HG03039 (cell line): ENCODE results near the gene NTN3.
A peak's percentile ranks its signal among the peaks of the same experiment; 100 is the strongest.

Experiments
- ATAC-seq: cut with Tn5 transposase; IDR thresholded peaks from one replicate; pipeline ENCODE4 v1.9.1; 2021; ENCODE audit warnings: mild to moderate bottlenecking, moderate library complexity; ENCODE audit not compliant: unreplicated experiment

The NTN3 gene

GRCh38 chr16:2512735-2513404 is 41.8 kb downstream of the NTN3 start:
- no peak for ATAC-seq

GRCh38 chr16:2513405-2514332 is 42.6 kb downstream of the NTN3 start, which contains the start of gene ATP6V0C:
TSS of gene ATP6V0C (plus strand) at chr16:2513952. CDS start at chr16:2514104, 152 bp downstream.
- peak; percentile 66 for ATAC-seq

- ATAC-seq = peak; percentile 5
Observed at GRCh38 chr16:2514333-2515179, 43.5 kb downstream of the NTN3 start.

- no peak for ATAC-seq
Observed at GRCh38 chr16:2515180-2515851, 44.2 kb downstream of the NTN3 start.

- no peak for ATAC-seq
Observed at GRCh38 chr16:2516391-2517240, 45.5 kb downstream of the NTN3 start.

GRCh38 chr16:2517954-2518605 is 47.0 kb downstream of the NTN3 start:
- ATAC-seq = no peak

GRCh38 chr16:2518823-2519710 is 48.0 kb downstream of the NTN3 start:
- no peak for ATAC-seq

- no peak for ATAC-seq
Observed at GRCh38 chr16:2519711-2520080, 48.6 kb downstream of the NTN3 start.

- ATAC-seq = no peak
Observed at GRCh38 chr16:2520097-2520783, 49.1 kb downstream of the NTN3 start, which contains the start of gene AMDHD2. TSS of gene AMDHD2 (plus strand) at chr16:2520371. CDS start at chr16:2520459, 88 bp downstream.

- ATAC-seq = no peak
Observed at GRCh38 chr16:2520784-2521531, 49.9 kb downstream of the NTN3 start.
